ENCODE measurements around the gene FOXJ2. TPM values are rescaled to one million over a fixed set of nuclear protein-coding genes. Genes with fewer than 3 reads are reported as not detected.
A peak's percentile ranks its signal among the peaks of the same experiment; 100 is the strongest.

FOXJ2 gene
- total RNA-seq, 4 donors from 2014 or later, result 18.3 to 28.1 (median 25.0) TPM

DNA sequence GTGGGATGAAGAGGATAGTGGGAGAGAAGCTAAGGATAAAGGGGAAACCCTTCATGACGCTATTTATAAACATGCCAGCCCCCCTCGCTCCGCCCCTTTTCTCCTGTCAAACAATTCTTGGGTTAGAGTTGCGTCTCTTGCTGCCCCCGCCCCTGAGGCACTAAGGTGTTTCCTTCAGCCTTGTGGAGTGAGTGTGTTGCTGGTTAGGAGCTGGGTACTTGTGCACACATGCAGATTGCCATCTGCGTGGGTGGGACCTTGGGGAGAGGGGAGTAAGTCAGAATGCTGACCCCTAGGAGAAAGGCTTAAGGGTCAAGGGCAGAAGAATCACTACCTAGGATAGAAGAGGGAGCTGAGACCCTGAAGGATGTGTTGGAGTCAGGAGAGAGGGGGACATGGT is 5.4 kb downstream of the FOXJ2 start:
- H3K27me3 ChIP-seq, result no peaks in the 10 kb centered on the region
- peak overlapping the region; percentile 54 for H3K27ac ChIP-seq
- DNase-seq (ENCODE audit: low spot score in 2 of 2), result no peak
- TF ChIP-seq, protein P1, sequence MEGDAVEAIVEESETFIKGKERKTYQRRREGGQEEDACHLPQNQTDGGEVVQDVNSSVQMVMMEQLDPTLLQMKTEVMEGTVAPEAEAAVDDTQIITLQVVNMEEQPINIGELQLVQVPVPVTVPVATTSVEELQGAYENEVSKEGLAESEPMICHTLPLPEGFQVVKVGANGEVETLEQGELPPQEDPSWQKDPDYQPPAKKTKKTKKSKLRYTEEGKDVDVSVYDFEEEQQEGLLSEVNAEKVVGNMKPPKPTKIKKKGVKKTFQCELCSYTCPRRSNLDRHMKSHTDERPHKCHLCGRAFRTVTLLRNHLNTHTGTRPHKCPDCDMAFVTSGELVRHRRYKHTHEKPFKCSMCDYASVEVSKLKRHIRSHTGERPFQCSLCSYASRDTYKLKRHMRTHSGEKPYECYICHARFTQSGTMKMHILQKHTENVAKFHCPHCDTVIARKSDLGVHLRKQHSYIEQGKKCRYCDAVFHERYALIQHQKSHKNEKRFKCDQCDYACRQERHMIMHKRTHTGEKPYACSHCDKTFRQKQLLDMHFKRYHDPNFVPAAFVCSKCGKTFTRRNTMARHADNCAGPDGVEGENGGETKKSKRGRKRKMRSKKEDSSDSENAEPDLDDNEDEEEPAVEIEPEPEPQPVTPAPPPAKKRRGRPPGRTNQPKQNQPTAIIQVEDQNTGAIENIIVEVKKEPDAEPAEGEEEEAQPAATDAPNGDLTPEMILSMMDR (IDR thresholded peaks at IDR 0.05), result no peak
- no peak for TF ChIP-seq POLR2AphosphoS5 (IDR thresholded peaks at IDR 0.05)
- TF ChIP-seq EP300 (IDR thresholded peaks at IDR 0.05), result no peak
- no peak for TF ChIP-seq POLR2A (IDR thresholded peaks at IDR 0.05)
- H3K4me3 ChIP-seq, result peak overlapping the region; percentile 22
- WGBS, result 34% methylated on average over 6 of the region's 6 CpGs
- H3K4me1 ChIP-seq, result peaks cover 65% of the 10 kb centered on the region
- no peaks in the 10 kb centered on the region for H3K9me3 ChIP-seq
- H3K36me3 ChIP-seq, result peaks cover 32% of the 10 kb centered on the region

DNA sequence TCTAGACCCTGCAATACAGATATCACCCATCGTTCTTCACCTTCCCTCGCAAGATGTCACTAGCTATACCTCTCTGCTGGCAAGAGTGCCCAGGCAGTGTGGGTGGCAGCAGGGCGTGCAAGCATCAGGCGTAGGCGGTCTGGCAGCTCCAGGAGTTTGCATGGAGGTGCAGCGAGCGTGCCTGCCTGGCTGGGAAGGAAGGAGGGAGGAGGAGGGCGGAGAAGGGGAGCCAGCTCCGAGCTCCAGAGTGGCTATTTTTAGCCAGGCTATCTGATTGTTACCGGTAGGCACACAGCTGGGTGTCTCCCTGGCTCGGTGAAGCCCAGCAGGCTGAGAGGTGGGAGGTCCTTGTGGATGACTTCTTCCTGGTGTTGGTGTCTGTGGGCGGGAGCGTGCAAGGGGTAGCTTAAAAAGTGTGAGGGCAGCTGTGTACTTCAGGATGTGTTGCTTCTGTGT is 6.2 kb downstream of the FOXJ2 start:
- peak overlapping the region; percentile 22 for H3K4me3 ChIP-seq
- no peaks in the 10 kb centered on the region for H3K9me3 ChIP-seq
- DNase-seq (ENCODE audit: low spot score in 2 of 2), result no peak
- TF ChIP-seq, protein P1 (IDR thresholded peaks at IDR 0.05), result no peak
- TF ChIP-seq POLR2A (IDR thresholded peaks at IDR 0.05) (no peak), EP300 (IDR thresholded peaks at IDR 0.05) (no peak), POLR2AphosphoS5 (IDR thresholded peaks at IDR 0.05) (no peak)
- 2% methylated on average over 7 of the region's 13 CpGs for WGBS
- H3K27ac ChIP-seq, result peak overlapping the region; percentile 54
- peaks cover 39% of the 10 kb centered on the region for H3K36me3 ChIP-seq
- peaks cover 58% of the 10 kb centered on the region for H3K4me1 ChIP-seq
- H3K27me3 ChIP-seq, result no peaks in the 10 kb centered on the region

DNA sequence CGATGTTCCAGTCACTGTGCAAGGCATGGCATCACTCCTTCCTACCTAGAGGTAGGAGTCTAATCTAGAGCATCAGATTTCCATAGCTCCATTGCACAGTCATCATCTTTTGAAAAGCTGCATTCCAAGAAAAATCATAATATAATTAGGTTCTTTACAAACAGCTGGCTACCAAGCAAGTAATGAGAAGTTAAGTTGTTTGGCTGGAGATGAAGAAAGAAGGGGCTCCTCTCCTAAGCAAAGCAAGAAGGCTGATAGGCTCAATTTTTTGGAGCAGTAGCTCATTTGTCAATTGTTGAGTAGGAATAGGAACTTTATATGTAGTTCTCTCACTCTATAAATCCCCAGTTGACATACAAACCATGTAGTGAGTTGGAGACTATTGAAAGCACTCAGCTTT is 8.3 kb downstream of the FOXJ2 start:
- DNase-seq (ENCODE audit: low spot score in 2 of 2), result no peak
- TF ChIP-seq POLR2AphosphoS5 (IDR thresholded peaks at IDR 0.05), result no peak
- no peak for TF ChIP-seq POLR2A (IDR thresholded peaks at IDR 0.05)
- no peak for TF ChIP-seq EP300 (IDR thresholded peaks at IDR 0.05)
- TF ChIP-seq, protein P1 (IDR thresholded peaks at IDR 0.05), result no peak
- Histone ChIP-seq H3K27ac (no peak overlapping the region), H3K4me1 (peaks cover 37% of the 10 kb centered on the region), H3K9me3 (no peaks in the 10 kb centered on the region), H3K4me3 (no peak overlapping the region), H3K27me3 (no peaks in the 10 kb centered on the region), H3K36me3 (peaks cover 60% of the 10 kb centered on the region)
- WGBS, result 93% methylated on average over 1 of the region's 1 CpG

DNA sequence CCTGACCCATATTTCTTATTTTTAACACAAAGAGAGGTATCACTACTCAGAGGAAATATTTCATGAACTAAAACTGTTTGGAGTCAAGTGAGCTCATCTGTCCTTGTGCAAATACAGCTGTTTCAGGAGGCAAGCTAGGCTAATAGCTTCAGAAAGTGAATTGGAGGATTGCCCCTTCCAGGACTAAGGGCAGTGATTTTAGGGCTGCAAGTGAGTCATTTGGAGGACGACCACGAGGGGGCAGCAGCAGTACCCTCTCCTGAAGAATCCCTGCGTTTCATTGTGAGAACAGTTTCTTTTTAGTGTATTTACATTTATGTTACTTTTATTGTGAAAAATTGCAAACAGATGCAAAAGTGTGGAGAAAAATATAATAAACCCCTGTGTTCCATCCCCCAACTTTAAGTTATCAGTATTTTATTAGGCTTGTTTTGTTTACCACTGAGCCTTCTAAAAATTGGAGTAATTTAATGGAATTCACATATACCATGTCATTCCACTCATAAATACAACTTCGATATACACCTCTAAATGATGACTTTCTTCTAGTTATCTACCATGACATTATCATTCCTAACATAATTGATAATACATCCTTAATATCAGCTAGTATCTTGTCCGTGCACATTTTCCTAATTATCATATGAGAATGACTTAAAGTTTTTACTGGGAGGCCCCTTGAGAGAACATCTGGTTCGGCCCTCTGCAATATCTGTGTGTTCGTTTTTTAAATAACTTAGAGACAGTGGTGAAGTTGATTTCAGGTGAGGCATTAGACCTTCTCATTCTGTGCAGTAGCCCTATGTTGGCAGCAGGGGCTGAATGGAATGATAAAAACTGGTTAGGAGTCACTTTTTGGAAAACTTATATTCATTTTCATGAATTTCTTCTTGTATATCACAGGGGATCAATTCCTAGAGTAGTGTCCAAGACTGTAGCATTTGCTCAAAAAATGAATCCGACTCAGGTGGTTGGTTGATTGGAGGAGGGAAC is 13.7 kb downstream of the FOXJ2 start:
- no peak for TF ChIP-seq POLR2AphosphoS5 (IDR thresholded peaks at IDR 0.05)
- TF ChIP-seq, protein P1 (IDR thresholded peaks at IDR 0.05), result peak; percentile 43 to 83
- Histone ChIP-seq H3K4me3 (no peak overlapping the region), H3K4me1 (peaks cover 4% of the 10 kb centered on the region), H3K27ac (no peak overlapping the region), H3K9me3 (no peaks in the 10 kb centered on the region), H3K36me3 (peaks cover 91% of the 10 kb centered on the region), H3K27me3 (no peaks in the 10 kb centered on the region)
- no peak for DNase-seq (ENCODE audit: low spot score in 2 of 2)
- 38% methylated on average over 8 of the region's 8 CpGs for WGBS

DNA sequence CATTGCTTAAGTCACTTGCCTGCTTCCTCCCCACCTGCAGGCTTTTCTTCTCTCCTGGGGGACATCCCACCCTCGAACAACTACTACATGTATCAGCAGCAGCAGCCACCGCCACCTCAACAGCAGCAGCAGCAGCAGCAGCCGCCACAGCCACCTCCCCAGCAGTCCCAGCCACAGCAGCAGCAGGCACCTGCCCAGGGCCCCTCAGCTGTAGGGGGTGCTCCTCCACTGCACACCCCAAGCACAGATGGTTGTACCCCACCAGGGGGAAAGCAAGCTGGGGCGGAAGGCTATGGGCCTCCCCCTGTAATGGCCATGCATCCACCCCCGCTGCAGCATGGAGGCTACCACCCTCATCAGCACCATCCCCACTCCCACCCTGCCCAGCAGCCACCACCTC is 15.3 kb downstream of the FOXJ2 start:
- Histone ChIP-seq H3K27me3 (no peaks in the 10 kb centered on the region), H3K36me3 (peaks cover 92% of the 10 kb centered on the region), H3K9me3 (no peaks in the 10 kb centered on the region), H3K4me3 (no peak overlapping the region), H3K4me1 (peaks cover 4% of the 10 kb centered on the region), H3K27ac (no peak overlapping the region)
- no peak for DNase-seq (ENCODE audit: low spot score in 2 of 2)
- TF ChIP-seq EP300 (IDR thresholded peaks at IDR 0.05) (no peak), POLR2A (IDR thresholded peaks at IDR 0.05) (no peak), POLR2AphosphoS5 (IDR thresholded peaks at IDR 0.05) (no peak)
- TF ChIP-seq, protein P1 (IDR thresholded peaks at IDR 0.05), result no peak
- 91% methylated on average over 4 of the region's 5 CpGs for WGBS
